ENCODE results near the gene PTPRM. TPM values are rescaled to one million over a fixed set of nuclear protein-coding genes. Genes with fewer than 3 reads are reported as not detected.

The PTPRM gene
- polyA plus RNA-seq, 4 donors = 2.2 to 31.4 (median 18.1) TPM

DNA sequence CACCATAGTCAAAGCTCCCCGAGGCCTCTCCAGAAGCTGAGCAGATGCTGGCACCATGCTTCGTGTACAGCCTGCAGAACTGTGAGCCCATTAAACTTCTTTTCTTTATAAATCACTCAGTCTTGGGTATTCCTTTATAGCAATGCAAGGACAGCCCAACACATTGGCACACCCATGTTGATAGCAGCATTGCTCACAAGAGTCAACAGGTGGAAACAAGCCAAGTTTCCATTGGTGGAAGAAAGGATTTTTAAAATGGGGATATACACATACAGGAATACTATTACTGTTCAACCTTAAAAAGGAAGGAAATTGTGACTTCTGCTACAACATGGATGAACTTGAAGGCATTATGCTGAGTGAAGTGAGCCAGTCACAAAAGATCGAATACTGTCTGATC, 855.3 kb downstream of the PTPRM start:
- 86 to 93% (median 89%) methylated on average over 3 of the region's 3 CpGs for WGBS, 3 donors
- no peak for DNase-seq
- H3K36me3 ChIP-seq (ENCODE audit: control insufficient read depth in 3 of 3, insufficient read depth in 2 of 3, low read depth in 1 of 3, low read length in 3 of 3) = no peaks in the 10 kb centered on the region
- no peaks in the 10 kb centered on the region for H3K9me3 ChIP-seq (ENCODE audit: control insufficient read depth in 2 of 2, insufficient read depth in 1 of 2, low read depth in 1 of 2, low read length in 1 of 2)
- no peak for FAIRE-seq
- no peak overlapping the region for H3K4me3 ChIP-seq (ENCODE audit: low read depth in 1 of 3, low read length in 3 of 3)
- no peaks in the 10 kb centered on the region for H3K4me1 ChIP-seq (ENCODE audit: control insufficient read depth in 3 of 3, insufficient read depth in 2 of 3, low read depth in 1 of 3, low read length in 2 of 3)
- H3K27ac ChIP-seq (ENCODE audit: low read depth in 1 of 3, low read length in 2 of 3) = no peak overlapping the region
- H3K27me3 ChIP-seq (ENCODE audit: control insufficient read depth in 3 of 3, insufficient read depth in 3 of 3, low read length in 3 of 3) = peaks cover 0 to 2% (median 0%) of the 10 kb centered on the region in 3 donors

DNA sequence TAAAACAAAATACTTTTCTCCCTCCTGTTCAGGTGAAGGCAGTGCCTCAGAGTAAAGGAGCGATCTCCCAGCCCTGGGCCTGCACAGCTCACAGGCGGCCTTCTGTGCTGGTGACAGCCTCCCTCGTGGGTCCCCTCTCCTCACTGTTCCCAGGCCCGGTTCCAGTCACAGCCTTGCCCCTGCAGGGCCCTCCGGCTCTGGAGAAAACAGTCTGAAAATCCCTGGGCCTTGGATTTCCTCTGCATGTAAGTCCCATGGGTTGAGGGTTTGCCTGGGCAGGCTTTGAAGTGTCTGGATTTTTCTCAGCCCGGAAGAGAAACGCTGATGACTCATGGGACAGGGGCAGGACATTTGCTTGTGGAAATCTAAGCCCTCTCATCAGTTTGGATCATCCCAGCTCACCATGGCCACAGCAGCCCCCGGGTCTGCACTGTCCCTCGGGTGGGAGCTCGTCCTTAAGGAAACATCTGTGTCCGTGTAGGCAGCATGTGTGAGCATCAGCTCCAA, 856.0 kb downstream of the PTPRM start:
- no peak overlapping the region for H3K4me3 ChIP-seq (ENCODE audit: low read depth in 1 of 3, low read length in 3 of 3)
- DNase-seq = no peak
- H3K27me3 ChIP-seq (ENCODE audit: control insufficient read depth in 3 of 3, insufficient read depth in 3 of 3, low read length in 3 of 3) = peaks cover 0 to 2% (median 0%) of the 10 kb centered on the region in 3 donors
- H3K36me3 ChIP-seq (ENCODE audit: control insufficient read depth in 3 of 3, insufficient read depth in 2 of 3, low read depth in 1 of 3, low read length in 3 of 3) = no peaks in the 10 kb centered on the region
- no peaks in the 10 kb centered on the region for H3K9me3 ChIP-seq (ENCODE audit: control insufficient read depth in 2 of 2, insufficient read depth in 1 of 2, low read depth in 1 of 2, low read length in 1 of 2)
- no peaks in the 10 kb centered on the region for H3K4me1 ChIP-seq (ENCODE audit: control insufficient read depth in 3 of 3, insufficient read depth in 2 of 3, low read depth in 1 of 3, low read length in 2 of 3)
- no peak overlapping the region for H3K27ac ChIP-seq (ENCODE audit: low read depth in 1 of 3, low read length in 2 of 3)
- no peak for FAIRE-seq
- WGBS, 3 donors = 78 to 79% (median 78%) methylated on average over 11 of the region's 11 CpGs

- H3K36me3 ChIP-seq (ENCODE audit: control insufficient read depth in 3 of 3, insufficient read depth in 2 of 3, low read depth in 1 of 3, low read length in 3 of 3) = no peaks in the 10 kb centered on the region
- 57 to 73% (median 64%) methylated on average over 7 of the region's 7 CpGs for WGBS, 3 donors
- no peaks in the 10 kb centered on the region for H3K9me3 ChIP-seq (ENCODE audit: control insufficient read depth in 2 of 2, insufficient read depth in 1 of 2, low read depth in 1 of 2, low read length in 1 of 2)
- FAIRE-seq = no peak
- H3K27me3 ChIP-seq (ENCODE audit: control insufficient read depth in 3 of 3, insufficient read depth in 3 of 3, low read length in 3 of 3) = no peaks in the 10 kb centered on the region
- H3K4me3 ChIP-seq (ENCODE audit: low read depth in 1 of 3, low read length in 3 of 3) = no peak overlapping the region
- no peak overlapping the region for H3K27ac ChIP-seq (ENCODE audit: low read depth in 1 of 3, low read length in 2 of 3)
- no peak for DNase-seq
- H3K4me1 ChIP-seq (ENCODE audit: control insufficient read depth in 3 of 3, insufficient read depth in 2 of 3, low read depth in 1 of 3, low read length in 2 of 3) = no peaks in the 10 kb centered on the region
These were observed 857.4 kb downstream of the PTPRM start for GRCh38 chr18:8424481-8424880.

GRCh38 chr18:8424917-8425725, 858.0 kb downstream of the PTPRM start:
- DNase-seq (no peak), FAIRE-seq (no peak)
- H3K9me3 ChIP-seq (ENCODE audit: control insufficient read depth in 2 of 2, insufficient read depth in 1 of 2, low read depth in 1 of 2, low read length in 1 of 2) = no peaks in the 10 kb centered on the region
- no peaks in the 10 kb centered on the region for H3K36me3 ChIP-seq (ENCODE audit: control insufficient read depth in 3 of 3, insufficient read depth in 2 of 3, low read depth in 1 of 3, low read length in 3 of 3)
- H3K27ac ChIP-seq (ENCODE audit: low read depth in 1 of 3, low read length in 2 of 3) = no peak overlapping the region
- WGBS, 3 donors = 65 to 70% (median 68%) methylated on average over 13 of the region's 13 CpGs
- no peaks in the 10 kb centered on the region for H3K27me3 ChIP-seq (ENCODE audit: control insufficient read depth in 3 of 3, insufficient read depth in 3 of 3, low read length in 3 of 3)
- no peaks in the 10 kb centered on the region for H3K4me1 ChIP-seq (ENCODE audit: control insufficient read depth in 3 of 3, insufficient read depth in 2 of 3, low read depth in 1 of 3, low read length in 2 of 3)
- H3K4me3 ChIP-seq (ENCODE audit: low read depth in 1 of 3, low read length in 3 of 3) = no peak overlapping the region

GRCh38 chr18:8426401-8426800, 859.3 kb downstream of the PTPRM start:
- no peak for DNase-seq
- Histone ChIP-seq H3K27ac (ENCODE audit: low read depth in 1 of 3, low read length in 2 of 3) (no peak overlapping the region), H3K4me3 (ENCODE audit: low read depth in 1 of 3, low read length in 3 of 3) (no peak overlapping the region), H3K36me3 (ENCODE audit: control insufficient read depth in 3 of 3, insufficient read depth in 2 of 3, low read depth in 1 of 3, low read length in 3 of 3) (no peaks in the 10 kb centered on the region), H3K4me1 (ENCODE audit: control insufficient read depth in 3 of 3, insufficient read depth in 2 of 3, low read depth in 1 of 3, low read length in 2 of 3) (no peaks in the 10 kb centered on the region), H3K9me3 (ENCODE audit: control insufficient read depth in 2 of 2, insufficient read depth in 1 of 2, low read depth in 1 of 2, low read length in 1 of 2) (no peaks in the 10 kb centered on the region), H3K27me3 (ENCODE audit: control insufficient read depth in 3 of 3, insufficient read depth in 3 of 3, low read length in 3 of 3) (no peaks in the 10 kb centered on the region)
- 71 to 76% (median 76%) methylated on average over 13 of the region's 13 CpGs for WGBS, 3 donors
- no peak for FAIRE-seq

- no peaks in the 10 kb centered on the region for H3K4me1 ChIP-seq (ENCODE audit: control insufficient read depth in 3 of 3, insufficient read depth in 2 of 3, low read depth in 1 of 3, low read length in 2 of 3)
- H3K27me3 ChIP-seq (ENCODE audit: control insufficient read depth in 3 of 3, insufficient read depth in 3 of 3, low read length in 3 of 3) = no peaks in the 10 kb centered on the region
- H3K27ac ChIP-seq (ENCODE audit: low read depth in 1 of 3, low read length in 2 of 3) = no peak overlapping the region
- no peaks in the 10 kb centered on the region for H3K9me3 ChIP-seq (ENCODE audit: control insufficient read depth in 2 of 2, insufficient read depth in 1 of 2, low read depth in 1 of 2, low read length in 1 of 2)
- DNase-seq = no peak
- H3K4me3 ChIP-seq (ENCODE audit: low read depth in 1 of 3, low read length in 3 of 3) = no peak overlapping the region
- FAIRE-seq = no peak
- no peaks in the 10 kb centered on the region for H3K36me3 ChIP-seq (ENCODE audit: control insufficient read depth in 3 of 3, insufficient read depth in 2 of 3, low read depth in 1 of 3, low read length in 3 of 3)
- 97 to 100% (median 97%) methylated on average over 1 of the region's 1 CpG for WGBS, 3 donors
These were observed 860.2 kb downstream of the PTPRM start for GRCh38 chr18:8427339-8427738.

DNA sequence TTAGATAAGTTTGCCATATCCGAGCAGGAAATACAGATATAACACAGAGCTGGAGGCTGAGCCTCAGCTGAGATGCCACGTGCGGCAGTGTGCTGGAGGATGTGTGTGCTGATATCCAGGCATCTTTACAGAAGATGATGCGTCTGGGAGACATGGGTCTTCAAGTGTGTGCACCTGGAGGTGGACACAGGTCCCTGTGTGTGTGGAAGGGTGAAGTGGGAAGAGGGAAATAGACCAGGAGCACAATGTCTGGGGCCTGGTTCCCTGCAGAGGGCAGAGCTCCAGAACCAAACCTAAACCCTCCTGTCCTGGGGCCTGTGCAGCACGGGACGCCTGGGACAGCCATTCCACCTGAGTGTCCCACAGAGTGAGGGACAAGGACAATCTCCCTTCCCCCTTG, 861.8 kb downstream of the PTPRM start:
- H3K4me1 ChIP-seq (ENCODE audit: control insufficient read depth in 3 of 3, insufficient read depth in 2 of 3, low read depth in 1 of 3, low read length in 2 of 3) = no peaks in the 10 kb centered on the region
- H3K36me3 ChIP-seq (ENCODE audit: control insufficient read depth in 3 of 3, insufficient read depth in 2 of 3, low read depth in 1 of 3, low read length in 3 of 3) = no peaks in the 10 kb centered on the region
- no peak overlapping the region for H3K27ac ChIP-seq (ENCODE audit: low read depth in 1 of 3, low read length in 2 of 3)
- no peak for FAIRE-seq
- WGBS, 3 donors = 74 to 83% (median 81%) methylated on average over 6 of the region's 6 CpGs
- H3K9me3 ChIP-seq (ENCODE audit: control insufficient read depth in 2 of 2, insufficient read depth in 1 of 2, low read depth in 1 of 2, low read length in 1 of 2) = no peaks in the 10 kb centered on the region
- no peaks in the 10 kb centered on the region for H3K27me3 ChIP-seq (ENCODE audit: control insufficient read depth in 3 of 3, insufficient read depth in 3 of 3, low read length in 3 of 3)
- H3K4me3 ChIP-seq (ENCODE audit: low read depth in 1 of 3, low read length in 3 of 3) = no peak overlapping the region
- no peak for DNase-seq

- no peaks in the 10 kb centered on the region for H3K36me3 ChIP-seq (ENCODE audit: control insufficient read depth in 3 of 3, insufficient read depth in 2 of 3, low read depth in 1 of 3, low read length in 3 of 3)
- H3K4me1 ChIP-seq (ENCODE audit: control insufficient read depth in 3 of 3, insufficient read depth in 2 of 3, low read depth in 1 of 3, low read length in 2 of 3) = no peaks in the 10 kb centered on the region
- H3K4me3 ChIP-seq (ENCODE audit: low read depth in 1 of 3, low read length in 3 of 3) = no peak overlapping the region
- WGBS, 3 donors = 71 to 78% (median 74%) methylated on average over 4 of the region's 4 CpGs
- FAIRE-seq (no peak), DNase-seq (no peak)
- H3K9me3 ChIP-seq (ENCODE audit: control insufficient read depth in 2 of 2, insufficient read depth in 1 of 2, low read depth in 1 of 2, low read length in 1 of 2) = no peaks in the 10 kb centered on the region
- H3K27me3 ChIP-seq (ENCODE audit: control insufficient read depth in 3 of 3, insufficient read depth in 3 of 3, low read length in 3 of 3) = no peaks in the 10 kb centered on the region
- H3K27ac ChIP-seq (ENCODE audit: low read depth in 1 of 3, low read length in 2 of 3) = no peak overlapping the region
These were observed 863.9 kb downstream of the PTPRM start for GRCh38 chr18:8431036-8431435.

DNA sequence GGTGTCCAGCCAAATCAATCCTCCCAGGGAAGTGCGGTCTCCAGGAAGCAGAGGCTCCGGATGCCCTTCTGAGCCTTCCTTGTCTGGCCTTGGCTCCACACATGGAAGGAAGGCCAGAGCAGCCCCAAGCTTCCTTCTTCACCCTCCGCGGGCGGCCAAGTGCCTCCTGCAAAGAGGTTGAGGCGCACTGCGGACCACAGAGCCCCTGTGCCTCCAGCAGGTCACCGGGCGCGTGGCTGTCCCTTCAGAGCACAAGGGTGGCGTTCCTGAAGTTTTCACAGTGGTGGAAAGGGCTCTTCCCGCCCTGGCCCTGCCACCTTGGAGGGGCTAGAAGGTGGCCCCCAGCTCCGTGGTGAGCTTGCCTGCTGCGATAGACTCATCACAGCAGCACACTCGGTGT, 866.2 kb downstream of the PTPRM start:
- no peak overlapping the region for H3K27ac ChIP-seq (ENCODE audit: low read depth in 1 of 3, low read length in 2 of 3)
- H3K27me3 ChIP-seq (ENCODE audit: control insufficient read depth in 3 of 3, insufficient read depth in 3 of 3, low read length in 3 of 3) = no peaks in the 10 kb centered on the region
- no peak for DNase-seq
- H3K36me3 ChIP-seq (ENCODE audit: control insufficient read depth in 3 of 3, insufficient read depth in 2 of 3, low read depth in 1 of 3, low read length in 3 of 3) = no peaks in the 10 kb centered on the region
- FAIRE-seq = no peak
- H3K9me3 ChIP-seq (ENCODE audit: control insufficient read depth in 2 of 2, insufficient read depth in 1 of 2, low read depth in 1 of 2, low read length in 1 of 2) = no peaks in the 10 kb centered on the region
- no peak overlapping the region for H3K4me3 ChIP-seq (ENCODE audit: low read depth in 1 of 3, low read length in 3 of 3)
- H3K4me1 ChIP-seq (ENCODE audit: control insufficient read depth in 3 of 3, insufficient read depth in 2 of 3, low read depth in 1 of 3, low read length in 2 of 3) = no peaks in the 10 kb centered on the region
- 88 to 91% (median 91%) methylated on average over 15 of the region's 15 CpGs for WGBS, 3 donors
